Kidney epithelial cell (primary cell): Measurements from ENCODE around the gene CAPZA1. TPM values are rescaled to one million over a fixed set of nuclear protein-coding genes. Genes with fewer than 3 reads are reported as not detected.
A peak's percentile ranks its signal among the peaks of the same experiment; 100 is the strongest.

Experiments
- DNase-seq: peaks from one replicate; pipeline ENCODE4 v3.0.0-alpha.2; 2010; ENCODE audit warnings: low read depth
- H3K27me3 ChIP-seq: 2 replicates; pipeline ENCODE4 v1.6.0; 2011; ENCODE audit warnings: low read length; ENCODE audit not compliant: control insufficient read depth, insufficient read depth
- H3K36me3 ChIP-seq: 2 replicates; pipeline ENCODE4 v1.5.1; 2011; ENCODE audit warnings: low read length; ENCODE audit not compliant: control insufficient read depth, insufficient read depth
- H3K4me3 ChIP-seq: 2 replicates; pipeline ENCODE4 v1.5.1; 2011; ENCODE audit warnings: low read depth, mild to moderate bottlenecking, control low read depth, low read length
- CTCF ChIP-seq: IDR thresholded peaks from 2 replicates; pipeline ENCODE4 v1.5.1; 2011; ENCODE audit warnings: mild to moderate bottlenecking, moderate library complexity, low read length, control low read depth, inconsistent platforms; ENCODE audit not compliant: insufficient read depth, poor library complexity, severe bottlenecking
- total RNA-seq: library from RNA; depleted of rRNA; stranded (reverse); fragments of >200 nt; gene quantifications from 2 replicates; pipeline ENCODE4 v1.2.3, GENCODE V29; 2015

The CAPZA1 gene
- total RNA-seq, 1 donor from 2014 or later, result 193 TPM

GRCh38 chr1:112718691-112719418, 99.2 kb downstream of the CAPZA1 start:
- DNase-seq, result no peak
- no peak overlapping the region for H3K4me3 ChIP-seq
- no peaks in the 10 kb centered on the region for H3K27me3 ChIP-seq

GRCh38 chr1:112719706-112720105, 100.1 kb downstream of the CAPZA1 start:
- Histone ChIP-seq H3K36me3 (no peaks in the 10 kb centered on the region), H3K27me3 (no peaks in the 10 kb centered on the region), H3K4me3 (no peak overlapping the region)
- TF ChIP-seq CTCF, result no peak
- no peak for DNase-seq

More at GRCh38 chr1:112718691-112719418, 99.2 kb downstream of the CAPZA1 start:
- TF ChIP-seq CTCF, result peak; percentile 88
- H3K36me3 ChIP-seq, result no peaks in the 10 kb centered on the region

GRCh38 chr1:112720800-112721199, 101.2 kb downstream of the CAPZA1 start:
- Histone ChIP-seq H3K27me3 (no peaks in the 10 kb centered on the region), H3K4me3 (no peak overlapping the region), H3K36me3 (no peaks in the 10 kb centered on the region)
- DNase-seq, result no peak
- no peak for TF ChIP-seq CTCF

Other genes with a start within 250 kb of the CAPZA1 start
- gene CTTNBP2NL, start 223.6 kb upstream of the CAPZA1 start, total RNA-seq, result 44.0 and 45.9 TPM in 2 replicates
- gene WNT2B, start 110.9 kb upstream of the CAPZA1 start, total RNA-seq, result 1.3 and 1.6 TPM in 2 replicates
- gene ST7L, start 691 bp upstream of the CAPZA1 start, total RNA-seq, result 10.8 and 12.9 TPM in 2 replicates
- 46.7 and 57.0 TPM in 2 replicates for gene MOV10, start 54.8 kb downstream of the CAPZA1 start, total RNA-seq
- 634 and 639 TPM in 2 replicates for gene RHOC, start 87.3 kb downstream of the CAPZA1 start, total RNA-seq
- 2.1 and 2.3 TPM in 2 replicates for gene PPM1J, start 95.5 kb downstream of the CAPZA1 start, total RNA-seq